HEK293 (cell line): ENCODE measurements around the gene ENO4.
A peak's percentile ranks its signal among the peaks of the same experiment; 100 is the strongest.

Experiments used
- CTCF ChIA-PET: fragments of 350-600 bp; formaldehyde crosslinking; extraction: SDS; loops from one replicate; lab custom pipeline; 2021; ENCODE audit warnings: antibody characterized with exemption; lab: Yijun Ruan, JAX
- POLR2A ChIA-PET: fragments of 300-600 bp; formaldehyde crosslinking; extraction: SDS; loops from one replicate; lab custom pipeline; 2020; ENCODE audit warnings: antibody characterized with exemption, inconsistent platforms; lab: Yijun Ruan, JAX
- H3K27ac ChIP-seq: fragments of 200-500 bp; sonication (Bioruptor generic); 2 replicates; pipeline ENCODE4 v1.5.1; 2014; ENCODE audit warnings: low read depth, low read length, control low read depth, inconsistent platforms; ENCODE audit errors: extremely low read depth
- H3K36me3 ChIP-seq, 2 experiments: fragments of 200-500 bp in 1 of 2; sonication (Bioruptor generic) in 1 of 2; 1 replicate in 1 of 2; 2 replicates in 1 of 2; pipeline ENCODE4 v1.5.1; 2014 to 2017; ENCODE audit warnings: inconsistent platforms in 2 of 2, low read length in 2 of 2; ENCODE audit not compliant: control insufficient read depth in 2 of 2, insufficient read depth in 1 of 2
- H3K4me1 ChIP-seq: fragments of 200-500 bp; sonication (Bioruptor generic); 2 replicates; pipeline ENCODE4 v1.5.1; 2014; ENCODE audit warnings: mild to moderate bottlenecking, low read length, inconsistent platforms; ENCODE audit not compliant: control insufficient read depth, insufficient read depth
- H3K4me3 ChIP-seq: 2 replicates; pipeline ENCODE4 v1.5.1; 2011; ENCODE audit warnings: low read depth, mild to moderate bottlenecking, control low read depth, low read length, moderate library complexity
- H3K9me3 ChIP-seq: fragments of 200-500 bp; sonication (Bioruptor generic); 2 replicates; pipeline ENCODE4 v1.5.1; 2014; ENCODE audit warnings: low read depth, low read length, inconsistent platforms; ENCODE audit not compliant: control insufficient read depth, insufficient read depth
- ELK4 ChIP-seq: IDR thresholded peaks from 2 replicates; pipeline ENCODE4 v1.6.1; 2011; ENCODE audit warnings: mild to moderate bottlenecking, low read depth, low read length, borderline replicate concordance
- KLF10 ChIP-seq: fragments of 450-650 bp; IDR thresholded peaks from 2 replicates; pipeline ENCODE4 v1.5.1; 2018; ENCODE audit warnings: missing biosample characterization, mild to moderate bottlenecking, missing genetic modification characterization
- MZF1 ChIP-seq: fragments of 450-650 bp; formaldehyde crosslinking; IDR thresholded peaks from 2 replicates; pipeline ENCODE4 v1.5.1; 2017; ENCODE audit warnings: missing biosample characterization, missing genetic modification characterization, borderline replicate concordance
- OSR2 ChIP-seq: fragments of 450-650 bp; formaldehyde crosslinking; IDR thresholded peaks from 2 replicates; pipeline ENCODE4 v1.5.1; 2016; ENCODE audit warnings: missing biosample characterization, missing genetic modification characterization
- SCRT1 ChIP-seq: fragments of 450-650 bp; formaldehyde crosslinking; IDR thresholded peaks from 2 replicates; pipeline ENCODE4 v1.5.1; 2016; ENCODE audit warnings: missing biosample characterization, missing genetic modification characterization, borderline replicate concordance
- SETDB1 ChIP-seq: IDR thresholded peaks from one replicate; pipeline ENCODE4 v1.6.1; 2017; ENCODE audit warnings: mild to moderate bottlenecking, low read length, moderate library complexity, mixed read lengths; ENCODE audit not compliant: insufficient read length
- TCF7L2 ChIP-seq: IDR thresholded peaks from 2 replicates; pipeline ENCODE4 v1.6.1; 2011; ENCODE audit warnings: low read depth, mild to moderate bottlenecking, inconsistent platforms, low read length, moderate library complexity, borderline replicate concordance
- YY2 ChIP-seq: fragments of 450-650 bp; formaldehyde crosslinking; IDR thresholded peaks from 2 replicates; pipeline ENCODE4 v1.5.1; 2016; ENCODE audit warnings: missing biosample characterization, missing genetic modification characterization
- ZBTB17 ChIP-seq: fragments of 450-650 bp; formaldehyde crosslinking; IDR thresholded peaks from 2 replicates; pipeline ENCODE4 v1.5.1; 2016; ENCODE audit warnings: missing biosample characterization, missing genetic modification characterization
- ZBTB20 ChIP-seq: fragments of 450-650 bp; formaldehyde crosslinking; IDR thresholded peaks from 2 replicates; pipeline ENCODE4 v1.5.1; 2016; ENCODE audit warnings: missing biosample characterization, missing genetic modification characterization
- ZEB2 ChIP-seq: fragments of 450-650 bp; formaldehyde crosslinking; IDR thresholded peaks from 2 replicates; pipeline ENCODE4 v1.5.1; 2016; ENCODE audit warnings: missing biosample characterization, missing genetic modification characterization
- ZFP3 ChIP-seq: fragments of 450-650 bp; formaldehyde crosslinking; IDR thresholded peaks from 2 replicates; pipeline ENCODE4 v1.5.1; 2016; ENCODE audit warnings: low read depth, missing biosample characterization, missing genetic modification characterization
- ZNF169 ChIP-seq: fragments of 450-650 bp; formaldehyde crosslinking; IDR thresholded peaks from 2 replicates; pipeline ENCODE4 v1.5.1; 2016; ENCODE audit warnings: missing biosample characterization, missing genetic modification characterization
- ZNF2 ChIP-seq: fragments of 450-650 bp; formaldehyde crosslinking; IDR thresholded peaks from 2 replicates; pipeline ENCODE4 v1.5.1; 2016; ENCODE audit warnings: missing biosample characterization, missing genetic modification characterization
- ZNF202 ChIP-seq: fragments of 450-650 bp; formaldehyde crosslinking; IDR thresholded peaks from 2 replicates; pipeline ENCODE4 v1.5.1; 2016; ENCODE audit warnings: missing biosample characterization, missing genetic modification characterization, borderline replicate concordance
- ZNF221 ChIP-seq: fragments of 450-650 bp; formaldehyde crosslinking; IDR thresholded peaks from 2 replicates; pipeline ENCODE4 v1.5.1; 2017; ENCODE audit warnings: missing biosample characterization, missing genetic modification characterization, borderline replicate concordance
- ZNF248 ChIP-seq: fragments of 450-650 bp; formaldehyde crosslinking; IDR thresholded peaks from 2 replicates; pipeline ENCODE4 v1.5.1; 2017; ENCODE audit warnings: missing biosample characterization, missing genetic modification characterization
- ZNF266 ChIP-seq: fragments of 450-650 bp; formaldehyde crosslinking; IDR thresholded peaks from 2 replicates; pipeline ENCODE4 v1.5.1; 2016; ENCODE audit warnings: missing biosample characterization, missing genetic modification characterization, low read depth
- ZNF292 ChIP-seq: fragments of 450-650 bp; formaldehyde crosslinking; IDR thresholded peaks from 2 replicates; pipeline ENCODE4 v1.5.1; 2016; ENCODE audit warnings: low read depth, missing biosample characterization, missing genetic modification characterization, borderline replicate concordance
- ZNF324 ChIP-seq: fragments of 450-650 bp; formaldehyde crosslinking; IDR thresholded peaks from 2 replicates; pipeline ENCODE4 v1.5.1; 2016; ENCODE audit warnings: missing biosample characterization, missing genetic modification characterization
- ZNF354C ChIP-seq: fragments of 450-650 bp; formaldehyde crosslinking; IDR thresholded peaks from 2 replicates; pipeline ENCODE4 v1.5.1; 2016; ENCODE audit warnings: missing biosample characterization, missing genetic modification characterization, low read depth, borderline replicate concordance
- ZNF366 ChIP-seq: fragments of 450-650 bp; formaldehyde crosslinking; conservative IDR thresholded peaks from 2 replicates; pipeline ENCODE4 v1.5.1; 2016; ENCODE audit warnings: missing biosample characterization, missing genetic modification characterization
- ZNF501 ChIP-seq: fragments of 450-650 bp; formaldehyde crosslinking; IDR thresholded peaks from 2 replicates; pipeline ENCODE4 v1.5.1; 2016; ENCODE audit warnings: missing biosample characterization, missing genetic modification characterization
- ZNF555 ChIP-seq: fragments of 450-650 bp; formaldehyde crosslinking; conservative IDR thresholded peaks from 2 replicates; pipeline ENCODE4 v1.5.1; 2017; ENCODE audit warnings: missing biosample characterization, mild to moderate bottlenecking, missing genetic modification characterization, inconsistent platforms
- ZNF600 ChIP-seq: fragments of 450-650 bp; formaldehyde crosslinking; IDR thresholded peaks from 2 replicates; pipeline ENCODE4 v1.5.1; 2016; ENCODE audit warnings: missing biosample characterization, missing genetic modification characterization
- ZNF621 ChIP-seq: fragments of 450-650 bp; formaldehyde crosslinking; IDR thresholded peaks from 2 replicates; pipeline ENCODE4 v1.5.1; 2017; ENCODE audit warnings: missing biosample characterization, missing genetic modification characterization
- ZNF677 ChIP-seq: fragments of 450-650 bp; IDR thresholded peaks from 2 replicates; pipeline ENCODE4 v1.5.0; 2018; ENCODE audit warnings: missing biosample characterization, mild to moderate bottlenecking, missing genetic modification characterization, moderate library complexity
- ZNF777 ChIP-seq: fragments of 450-650 bp; formaldehyde crosslinking; IDR thresholded peaks from 2 replicates; pipeline ENCODE4 v1.5.1; 2017; ENCODE audit warnings: missing biosample characterization, missing genetic modification characterization, borderline replicate concordance
- ZNF791 ChIP-seq: fragments of 450-650 bp; formaldehyde crosslinking; IDR thresholded peaks from 2 replicates; pipeline ENCODE4 v1.5.1; 2016; ENCODE audit warnings: missing biosample characterization, missing genetic modification characterization
- ZSCAN18 ChIP-seq: fragments of 450-650 bp; formaldehyde crosslinking; IDR thresholded peaks from 2 replicates; pipeline ENCODE4 v1.5.1; 2016; ENCODE audit warnings: missing biosample characterization, missing genetic modification characterization
- ZSCAN23 ChIP-seq: fragments of 450-650 bp; formaldehyde crosslinking; IDR thresholded peaks from 2 replicates; pipeline ENCODE4 v1.5.1; 2016; ENCODE audit warnings: missing biosample characterization, missing genetic modification characterization
- TF ChIP-seq, protein P1 (sequence below): fragments of 450-650 bp; formaldehyde crosslinking; IDR thresholded peaks from 2 replicates; pipeline ENCODE4 v1.5.1; 2017; ENCODE audit warnings: missing biosample characterization, missing genetic modification characterization
- TF ChIP-seq, protein P2 (sequence below): sonication (generic); formaldehyde crosslinking; IDR thresholded peaks from 2 replicates; pipeline ENCODE4 v1.8.1; 2022; ENCODE audit warnings: mild to moderate bottlenecking, moderate library complexity, missing genetic modification reagents

Gene ENO4

GRCh38 chr10:116889066-116889465 is 39.8 kb downstream of the ENO4 start:
- Histone ChIP-seq H3K9me3 (no peaks in the 10 kb centered on the region), H3K27ac (no peak overlapping the region), H3K4me1 (peaks cover 23% of the 10 kb centered on the region; the same call in 1 of the 2 replicates), H3K4me3 (no peak overlapping the region), H3K36me3 (peaks cover 0 to 6% of the 10 kb centered on the region in 2 experiments; a peak in 1 of 3 replicates)
- ChIA-PET POLR2A (interaction anchor here (1.3 kb wide), 1 partner anchor 115 kb away, joined by 4 read pairs; the partner anchor contains the start of gene SHTN1), CTCF (interaction anchor here (0.8 to 1.8 kb wide), 4 partner anchors 15 to 286 kb away, joined by 3 to 5 read pairs (median 4); no protein-coding TSS in a partner anchor)
- no peak for TF ChIP-seq ZSCAN23 (tag by site-specific recombination)
- TF ChIP-seq ZBTB17, result peak; percentile 25; the same call in 1 of the 2 replicates
- TF ChIP-seq ZNF354C (tag by site-specific recombination), result no peak
- TF ChIP-seq SETDB1, result no peak
- no peak for TF ChIP-seq ZNF777
- TF ChIP-seq ELK4, result no peak

DNA sequence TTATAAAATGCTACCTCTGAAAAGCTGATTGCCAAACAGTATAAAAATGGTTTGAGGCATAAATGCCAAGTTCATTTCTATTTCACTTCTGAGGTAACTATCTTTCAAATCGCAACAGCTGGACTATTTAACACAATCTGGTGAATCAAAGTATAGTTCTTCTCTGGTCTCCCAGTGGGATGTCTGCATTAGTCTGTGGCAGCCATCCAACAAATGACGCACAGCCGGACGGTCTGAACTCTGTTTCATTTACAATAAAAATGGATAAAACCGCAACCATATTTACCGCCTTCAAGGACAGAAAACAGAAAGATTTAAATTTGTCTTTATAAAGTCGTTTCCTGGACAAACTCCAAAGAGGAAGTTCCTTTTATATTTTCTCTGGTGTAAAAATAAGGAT is 41.9 kb downstream of the ENO4 start:
- CTCF ChIA-PET, result interaction anchor here (0.6 to 3.5 kb wide), 2 partner anchors 25 to 276 kb away, joined by 3 to 16 read pairs; no protein-coding TSS in a partner anchor
- H3K9me3 ChIP-seq, result no peaks in the 10 kb centered on the region
- H3K4me3 ChIP-seq, result no peak overlapping the region
- peaks cover 0 to under 1% of the 10 kb centered on the region in 2 experiments; a peak in 1 of 3 replicates for H3K36me3 ChIP-seq
- H3K4me1 ChIP-seq, result peaks cover 23% of the 10 kb centered on the region
- no peak overlapping the region for H3K27ac ChIP-seq
- POLR2A ChIA-PET, result no interaction called here
- TF ChIP-seq ZNF501 (tag by site-specific recombination) (no peak), ZNF266 (tag by site-specific recombination) (no peak), ZNF202 (tag by site-specific recombination) (no peak), SCRT1 (tag by site-specific recombination) (no peak), ZFP3 (tag by site-specific recombination) (no peak), YY2 (tag by site-specific recombination) (no peak), ZNF555 (tag by site-specific recombination) (no peak), ZNF248 (tag by site-specific recombination) (no peak), ZNF621 (tag by site-specific recombination) (no peak), ZBTB20 (tag by site-specific recombination) (no peak), MZF1 (no peak), ZNF292 (tag by site-specific recombination) (no peak), ZNF791 (tag by site-specific recombination) (no peak), ZNF169 (tag by site-specific recombination) (no peak), ZNF2 (tag by site-specific recombination) (no peak), OSR2 (peak; percentile 59; the same call in 1 of the 2 replicates), ZNF600 (tag by site-specific recombination) (no peak), ZSCAN18 (tag by site-specific recombination) (no peak), ZEB2 (tag by site-specific recombination) (peak; percentile 77), TCF7L2 (no peak), ZNF221 (tag by site-specific recombination) (no peak), ZNF677 (no peak), ZNF366 (tag by site-specific recombination) (peak; percentile 69), ZNF324 (tag by site-specific recombination) (no peak), KLF10 (peak; percentile 32)
- TF ChIP-seq, protein P1, sequence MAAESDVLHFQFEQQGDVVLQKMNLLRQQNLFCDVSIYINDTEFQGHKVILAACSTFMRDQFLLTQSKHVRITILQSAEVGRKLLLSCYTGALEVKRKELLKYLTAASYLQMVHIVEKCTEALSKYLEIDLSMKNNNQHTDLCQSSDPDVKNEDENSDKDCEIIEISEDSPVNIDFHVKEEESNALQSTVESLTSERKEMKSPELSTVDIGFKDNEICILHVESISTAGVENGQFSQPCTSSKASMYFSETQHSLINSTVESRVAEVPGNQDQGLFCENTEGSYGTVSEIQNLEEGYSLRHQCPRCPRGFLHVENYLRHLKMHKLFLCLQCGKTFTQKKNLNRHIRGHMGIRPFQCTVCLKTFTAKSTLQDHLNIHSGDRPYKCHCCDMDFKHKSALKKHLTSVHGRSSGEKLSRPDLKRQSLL, result no peak
- TF ChIP-seq, protein P2, sequence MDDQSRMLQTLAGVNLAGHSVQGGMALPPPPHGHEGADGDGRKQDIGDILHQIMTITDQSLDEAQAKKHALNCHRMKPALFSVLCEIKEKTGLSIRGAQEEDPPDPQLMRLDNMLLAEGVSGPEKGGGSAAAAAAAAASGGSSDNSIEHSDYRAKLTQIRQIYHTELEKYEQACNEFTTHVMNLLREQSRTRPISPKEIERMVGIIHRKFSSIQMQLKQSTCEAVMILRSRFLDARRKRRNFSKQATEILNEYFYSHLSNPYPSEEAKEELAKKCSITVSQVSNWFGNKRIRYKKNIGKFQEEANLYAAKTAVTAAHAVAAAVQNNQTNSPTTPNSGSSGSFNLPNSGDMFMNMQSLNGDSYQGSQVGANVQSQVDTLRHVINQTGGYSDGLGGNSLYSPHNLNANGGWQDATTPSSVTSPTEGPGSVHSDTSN (CRISPR knock-in tag), result no peak
